GM12878 (cell line): ENCODE data around the gene LY6G5C. TPM values are rescaled to one million over a fixed set of nuclear protein-coding genes. Genes with fewer than 3 reads are reported as not detected.

Experiments used
- ATAC-seq: fragments of 200-7000 bp; cut with Tn5 transposase; 3 replicates; pipeline ENCODE4 v1.9.1; 2020; ENCODE audit warnings: mild to moderate bottlenecking, moderate library complexity
- BruUV-seq: library from RNA; stranded (reverse); fragments of 400-500 nt; replicated peaks from 2 replicates; lab custom pipeline; 2021; lab: Mats Ljungman, UMichigan
- CTCF ChIA-PET: fragments of 300-600 bp; sonication (Branson Sonifier 250); formaldehyde crosslinking; extraction: SDS; loops from one replicate; lab custom pipeline; 2021; ENCODE audit warnings: inconsistent platforms; lab: Yijun Ruan, JAX
- POLR2A ChIA-PET: fragments of 350-600 bp; formaldehyde crosslinking; extraction: SDS; loops from one replicate; lab custom pipeline; 2021; ENCODE audit warnings: inconsistent platforms; lab: Charles Lee
- RAD21 ChIA-PET: fragments of 300-600 bp; sonication (Branson Sonifier 250); formaldehyde crosslinking; loops from one replicate; lab custom pipeline; 2023; ENCODE audit warnings: antibody characterized with exemption; ENCODE audit not compliant: unreplicated experiment; lab: Charles Lee
- SMC1A ChIA-PET: fragments of 300-600 bp; sonication (Branson Sonifier 250); formaldehyde crosslinking; loops from one replicate; lab custom pipeline; 2023; ENCODE audit not compliant: unreplicated experiment, uncharacterized antibody; lab: Charles Lee
- DNase-seq: peaks from one replicate; pipeline ENCODE4 v3.0.0-alpha.2; 2011; ENCODE audit warnings: low read depth, low spot score
- FAIRE-seq: peaks from 3 replicates; lab custom pipeline; 2011; peaks lifted over from hg19 to GRCh38; lab: Jason Lieb, UNC
- H2AFZ ChIP-seq: 2 replicates; pipeline ENCODE4 v1.6.0; 2011; ENCODE audit warnings: low read depth, low read length, control low read depth; ENCODE audit not compliant: control insufficient read depth
- H3K27ac ChIP-seq: 2 replicates; pipeline ENCODE4 v1.5.1; 2011; ENCODE audit warnings: control low read depth; ENCODE audit not compliant: control insufficient read depth, insufficient read depth
- H3K27me3 ChIP-seq, 2 experiments: replicated peaks in 1 of 2; 2 replicates each; pipeline versions ENCODE4 v1.6.0 to v1.6.1; 2011; ENCODE audit warnings: low read length in 1 of 2; ENCODE audit not compliant: control insufficient read depth in 2 of 2, insufficient read depth in 2 of 2
- H3K36me3 ChIP-seq, 2 experiments: 2 replicates each; pipeline ENCODE4 v1.5.1; 2011; ENCODE audit warnings: low read length in 1 of 2; ENCODE audit not compliant: control insufficient read depth in 2 of 2, insufficient read depth in 2 of 2
- H3K4me1 ChIP-seq: 2 replicates; pipeline ENCODE4 v1.6.1; 2011; ENCODE audit warnings: mild to moderate bottlenecking, low read length, moderate library complexity, mixed read lengths; ENCODE audit not compliant: control insufficient read depth, insufficient read depth
- H3K4me2 ChIP-seq: 2 replicates; pipeline ENCODE4 v1.6.0; 2011; ENCODE audit warnings: control low read depth; ENCODE audit not compliant: control insufficient read depth, insufficient read depth
- H3K4me3 ChIP-seq: fragments of 200-600 bp; sonication (generic); 2 replicates; pipeline ENCODE4 v1.5.1; 2016
- H3K79me2 ChIP-seq: 2 replicates; pipeline ENCODE4 v1.6.0; 2011; ENCODE audit warnings: low read length; ENCODE audit not compliant: control insufficient read depth, insufficient read depth
- H3K9ac ChIP-seq: 2 replicates; pipeline ENCODE4 v1.8.0; 2011; ENCODE audit warnings: low read length, control low read depth, mixed read lengths; ENCODE audit not compliant: control insufficient read depth, insufficient read depth
- H3K9me3 ChIP-seq: replicated peaks from 3 replicates; pipeline ENCODE4 v1.5.1; 2011; ENCODE audit warnings: mild to moderate bottlenecking, low read length; ENCODE audit not compliant: control insufficient read depth, insufficient read depth
- H4K20me1 ChIP-seq: 2 replicates; pipeline ENCODE4 v1.6.0; 2011; ENCODE audit not compliant: control insufficient read depth, insufficient read depth
- CHD1 ChIP-seq: IDR thresholded peaks from 2 replicates; pipeline ENCODE4 v1.6.1; 2012; ENCODE audit warnings: low read depth, low read length, improper control_type of control experiment
- E4F1 ChIP-seq: fragments of 450-650 bp; IDR thresholded peaks from 2 replicates; pipeline ENCODE4 v1.6.1; 2018; ENCODE audit warnings: borderline replicate concordance, mild to moderate bottlenecking; ENCODE audit not compliant: partially characterized antibody
- EED ChIP-seq: sonication (generic); IDR thresholded peaks from 2 replicates; pipeline ENCODE4 v1.6.1; 2016; ENCODE audit warnings: antibody characterized with exemption, low read depth
- EP300 ChIP-seq, 2 experiments: fragments of 150-350 bp in 1 of 2; IDR thresholded peaks; 2 replicates each; pipeline ENCODE4 v1.6.1; 2011 to 2012; ENCODE audit warnings: low read depth in 2 of 2, low read length in 2 of 2, borderline replicate concordance in 1 of 2, improper control_type of control experiment in 1 of 2, inconsistent platforms in 1 of 2; ENCODE audit not compliant: control insufficient read depth in 1 of 2
- MTA3 ChIP-seq: IDR thresholded peaks from 2 replicates; pipeline ENCODE4 v1.6.1; 2012; ENCODE audit warnings: low read length, inconsistent platforms, borderline replicate concordance
- NBN ChIP-seq: fragments of 450-650 bp; IDR thresholded peaks from 2 replicates; pipeline ENCODE4 v1.6.1; 2016
- POLR2AphosphoS5 ChIP-seq: IDR thresholded peaks from 2 replicates; pipeline ENCODE4 v1.6.1; 2011; ENCODE audit warnings: mild to moderate bottlenecking, low read length, inconsistent platforms
- SMAD5 ChIP-seq: IDR thresholded peaks from 2 replicates; pipeline ENCODE4 v1.6.1; 2016; ENCODE audit warnings: antibody characterized with exemption, low read depth
- SREBF2 ChIP-seq: IDR thresholded peaks from 2 replicates; pipeline ENCODE4 v1.6.1; 2012; ENCODE audit warnings: mild to moderate bottlenecking, low read length
- ZBTB33 ChIP-seq: fragments of 450-650 bp; IDR thresholded peaks from 2 replicates; pipeline ENCODE4 v1.6.1; 2017; ENCODE audit warnings: mild to moderate bottlenecking
- ZNF622 ChIP-seq: fragments of 450-650 bp; IDR thresholded peaks from 2 replicates; pipeline ENCODE4 v1.6.1; 2017; ENCODE audit warnings: mild to moderate bottlenecking, inconsistent platforms
- WGBS: methylation state at CpG from one replicate; pipeline ENCODE4 v1.1.6; 2016; ENCODE audit warnings: low lambda C conversion rate; ENCODE audit not compliant: insufficient replicate concordance, insufficient coverage; ENCODE audit errors: missing lambda C conversion rate; 5-methylcytosine and 5-hydroxymethylcytosine counted together
- in situ Hi-C: fragments of 300-500 bp; cut with MboI; formaldehyde crosslinking; loops from 9 replicates; pipeline ENCODE4 v1.14.3; 2018; ENCODE audit warnings: mixed read lengths
- intact Hi-C: fragments of 100-400 bp; cut with micrococcal nuclease; formaldehyde crosslinking; loops from one replicate; pipeline ENCODE4 v1.14.2; 2022; ENCODE audit not compliant: unreplicated experiment
- polyA plus RNA-seq, 11 experiments: library from polyadenylated mRNA; depleted of rRNA in 4 of 11; unstranded in 6 of 11; stranded (reverse) in 5 of 11; fragments of >200 nt; fragmentation: Nextera tagmentation in 4 of 11; fragmentation: Illumina TruSeq in 1 of 11; extraction: Ambion mirVana in 4 of 11; extraction: Trizol in 1 of 11; gene quantifications; 1 replicate in 1 of 11; 2 replicates in 10 of 11; pipeline versions ENCODE4 v1.2.1 to v1.2.3, GENCODE V29; 2011 to 2016; ENCODE audit warnings: inconsistent platforms in 2 of 11, missing spikeins in 2 of 11, low read depth in 1 of 11
- total RNA-seq, 4 experiments: library from RNA; depleted of rRNA in 3 of 4; stranded (reverse); fragments of >200 nt in 3 of 4; fragmentation: Illumina TruSeq in 1 of 4; extraction: Trizol in 1 of 4; gene quantifications; 2 replicates each; pipeline versions ENCODE4 v1.2.1 to v1.2.3, GENCODE V29; 2013 to 2021

The LY6G5C gene
- total and polyA plus RNA-seq, 10 of the 15 experiments (the other 5 are each of a cell fraction or from before 2014, with no cell fraction given), result 0.76 to 6.1 (median 1.7) TPM

- TF ChIP-seq EP300 (IDR thresholded peaks at IDR 0.05; ENCODE audit: borderline replicate concordance in 1 of 2, control insufficient read depth in 1 of 2, low read depth in 2 of 2, low read length in 2 of 2) (no peak), SREBF2 (no peak), POLR2AphosphoS5 (peak; percentile 60), NBN (no peak), CHD1 (no peak)
- ChIA-PET RAD21 (no interaction called here), CTCF (interaction anchor here (0.6 kb wide), 1 partner anchor 37 kb away, joined by 3 read pairs; no protein-coding TSS in a partner anchor), POLR2A (interaction anchor here (0.8 kb wide), 1 partner anchor 19 kb away, joined by 3 read pairs; no protein-coding TSS in a partner anchor), SMC1A (interaction anchor here (0.9 to 1.2 kb wide), 2 partner anchors 31 to 84 kb away, joined by 3 read pairs; no protein-coding TSS in a partner anchor)
- Histone ChIP-seq H4K20me1 (no peaks in the 10 kb centered on the region), H2AFZ (no peak overlapping the region), H3K27me3 (no peaks in the 10 kb centered on the region), H3K27ac (no peak overlapping the region), H3K36me3 (peaks cover 54 to 58% of the 10 kb centered on the region in 2 experiments), H3K9ac (no peak overlapping the region), H3K4me1 (no peaks in the 10 kb centered on the region), H3K4me2 (no peak overlapping the region), H3K9me3 (no peaks in the 10 kb centered on the region), H3K79me2 (no peaks in the 10 kb centered on the region; the same call in 1 of the 2 replicates), H3K4me3 (no peak overlapping the region)
- ATAC-seq, result no peak
- in situ Hi-C loops, result no loop called here
- intact Hi-C loops, result no loop called here
- FAIRE-seq, result no peak
- no peak for DNase-seq
- WGBS, result 88% methylated on average over 11 of the region's 11 CpGs
- BruUV-seq, result no TSS peak
These were observed 45.8 kb downstream of the LY6G5C start for GRCh38 chr6:31634969-31635575.

GRCh38 chr6:31634131-31634530 lies 46.7 kb downstream of the LY6G5C start:
- Histone ChIP-seq H3K4me1 (no peaks in the 10 kb centered on the region), H3K79me2 (no peaks in the 10 kb centered on the region; the same call in 1 of the 2 replicates), H2AFZ (no peak overlapping the region), H3K27ac (no peak overlapping the region), H3K4me2 (no peak overlapping the region), H3K36me3 (peaks cover 53 to 56% of the 10 kb centered on the region in 2 experiments), H3K4me3 (no peak overlapping the region), H3K27me3 (no peaks in the 10 kb centered on the region), H3K9me3 (no peaks in the 10 kb centered on the region), H3K9ac (no peak overlapping the region), H4K20me1 (no peaks in the 10 kb centered on the region)
- 64% methylated on average over 3 of the region's 3 CpGs for WGBS
- ChIA-PET POLR2A (interaction anchor here (0.8 kb wide), 1 partner anchor 18 kb away, joined by 3 read pairs; no protein-coding TSS in a partner anchor), SMC1A (interaction anchor here (1.2 kb wide), 1 partner anchor 83 kb away, joined by 3 read pairs; no protein-coding TSS in a partner anchor), CTCF (no interaction called here), RAD21 (no interaction called here)
- DNase-seq, result no peak
- intact Hi-C loops (no loop called here), in situ Hi-C loops (no loop called here)
- FAIRE-seq, result no peak
- ATAC-seq, result no peak
- no TSS peak for BruUV-seq
- TF ChIP-seq EED (no peak), POLR2AphosphoS5 (no peak), ZBTB33 (no peak), ZNF622 (no peak), MTA3 (no peak), SMAD5 (no peak), E4F1 (no peak)
